Measurements from ENCODE around the gene AACS.

- TF ChIP-seq, protein P1, sequence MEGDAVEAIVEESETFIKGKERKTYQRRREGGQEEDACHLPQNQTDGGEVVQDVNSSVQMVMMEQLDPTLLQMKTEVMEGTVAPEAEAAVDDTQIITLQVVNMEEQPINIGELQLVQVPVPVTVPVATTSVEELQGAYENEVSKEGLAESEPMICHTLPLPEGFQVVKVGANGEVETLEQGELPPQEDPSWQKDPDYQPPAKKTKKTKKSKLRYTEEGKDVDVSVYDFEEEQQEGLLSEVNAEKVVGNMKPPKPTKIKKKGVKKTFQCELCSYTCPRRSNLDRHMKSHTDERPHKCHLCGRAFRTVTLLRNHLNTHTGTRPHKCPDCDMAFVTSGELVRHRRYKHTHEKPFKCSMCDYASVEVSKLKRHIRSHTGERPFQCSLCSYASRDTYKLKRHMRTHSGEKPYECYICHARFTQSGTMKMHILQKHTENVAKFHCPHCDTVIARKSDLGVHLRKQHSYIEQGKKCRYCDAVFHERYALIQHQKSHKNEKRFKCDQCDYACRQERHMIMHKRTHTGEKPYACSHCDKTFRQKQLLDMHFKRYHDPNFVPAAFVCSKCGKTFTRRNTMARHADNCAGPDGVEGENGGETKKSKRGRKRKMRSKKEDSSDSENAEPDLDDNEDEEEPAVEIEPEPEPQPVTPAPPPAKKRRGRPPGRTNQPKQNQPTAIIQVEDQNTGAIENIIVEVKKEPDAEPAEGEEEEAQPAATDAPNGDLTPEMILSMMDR (optimal IDR thresholded peaks at IDR 0.05 in 1 of 3, IDR thresholded peaks at IDR 0.05 in 1 of 3, conservative IDR thresholded peaks at IDR 0.05 in 1 of 3; ENCODE audit: extremely low read depth in 1 of 3, insufficient read depth in 2 of 3, low read length in 3 of 3) = no peak
- no peak for TF ChIP-seq EZH2 (IDR thresholded peaks at IDR 0.05; ENCODE audit: low read length)
Observed at GRCh38 chr12:125133616-125134015, 68.4 kb downstream of the AACS start.
